Measurements from ENCODE around the gene MYO1A.
"Not testable (repeated sequence)": the region's sequence is repeated elsewhere in the genome, so short reads cannot be mapped to it uniquely, and the experiment has no call there.

- TF ChIP-seq SIN3A (IDR thresholded peaks at IDR 0.05; ENCODE audit: low read depth, low read length); SPI1 (IDR thresholded peaks at IDR 0.05; ENCODE audit: borderline replicate concordance, insufficient read depth, low read depth, low read length); CTCF (IDR thresholded peaks at IDR 0.05 in 2 of 3, conservative IDR thresholded peaks at IDR 0.05 in 1 of 3; ENCODE audit: control insufficient read depth in 2 of 3, extremely low read depth in 1 of 3, insufficient read depth in 1 of 3, low read depth in 3 of 3, low read length in 3 of 3); REST (IDR thresholded peaks at IDR 0.05; ENCODE audit: low read depth, low read length); GABPA (IDR thresholded peaks at IDR 0.05; ENCODE audit: low read depth); EP300 (IDR thresholded peaks at IDR 0.05; ENCODE audit: borderline replicate concordance in 1 of 2, control insufficient read depth in 1 of 2, low read depth in 2 of 2, low read length in 2 of 2); CUX1 (IDR thresholded peaks at IDR 0.05; ENCODE audit: insufficient replicate concordance, low read depth, low read length); E2F8 (IDR thresholded peaks at IDR 0.05; ENCODE audit: low read depth, partially characterized antibody); USF2 (IDR thresholded peaks at IDR 0.05; ENCODE audit: borderline replicate concordance, low read depth, low read length); RAD21 (IDR thresholded peaks at IDR 0.05; ENCODE audit: insufficient read depth, low read depth, low read length); YY1 (IDR thresholded peaks at IDR 0.05; ENCODE audit: low read depth, low read length); CBFB (IDR thresholded peaks at IDR 0.05; ENCODE audit: low read depth): not testable (repeated sequence)
Measured at GRCh38 chr12:56985714-56986113, 64.2 kb downstream of the MYO1A start.

All from GM12878 (cell line).